ENCODE results near the gene FKBP4. TPM values are rescaled to one million over a fixed set of nuclear protein-coding genes. Genes with fewer than 3 reads are reported as not detected.
A peak's percentile ranks its signal among the peaks of the same experiment; 100 is the strongest.
"Not testable (repeated sequence)": the region's sequence is repeated elsewhere in the genome, so short reads cannot be mapped to it uniquely, and the experiment has no call there.

FKBP4 gene
- total RNA-seq, 3 donors from 2014 or later = 296 to 336 (median 319) TPM

GRCh38 chr12:2768224-2768961 lies 26.4 kb upstream of the FKBP4 start:
- H3K36me3 Mint-ChIP-seq (ENCODE audit: insufficient read depth) = no peaks in the 10 kb centered on the region
- DNase-seq (no peak), ATAC-seq (no peak)
- H3K9me3 Mint-ChIP-seq = peaks cover 3% of the 10 kb centered on the region
- H3K4me3 Mint-ChIP-seq = no peak overlapping the region
- peaks cover 1% of the 10 kb centered on the region for H3K4me1 Mint-ChIP-seq (ENCODE audit: low read depth)
- H3K27me3 Mint-ChIP-seq (ENCODE audit: low read depth) = no peaks in the 10 kb centered on the region

- DNase-seq = no peak
- Mint-ChIP-seq H3K27me3 (ENCODE audit: low read depth) (no peaks in the 10 kb centered on the region), H3K4me3 (no peak overlapping the region), H3K9me3 (peaks cover 3% of the 10 kb centered on the region), H3K4me1 (ENCODE audit: low read depth) (peaks cover 1% of the 10 kb centered on the region), H3K36me3 (ENCODE audit: insufficient read depth) (no peaks in the 10 kb centered on the region)
- no peak for ATAC-seq
Observed at GRCh38 chr12:2769866-2770533, 24.8 kb upstream of the FKBP4 start.

DNA sequence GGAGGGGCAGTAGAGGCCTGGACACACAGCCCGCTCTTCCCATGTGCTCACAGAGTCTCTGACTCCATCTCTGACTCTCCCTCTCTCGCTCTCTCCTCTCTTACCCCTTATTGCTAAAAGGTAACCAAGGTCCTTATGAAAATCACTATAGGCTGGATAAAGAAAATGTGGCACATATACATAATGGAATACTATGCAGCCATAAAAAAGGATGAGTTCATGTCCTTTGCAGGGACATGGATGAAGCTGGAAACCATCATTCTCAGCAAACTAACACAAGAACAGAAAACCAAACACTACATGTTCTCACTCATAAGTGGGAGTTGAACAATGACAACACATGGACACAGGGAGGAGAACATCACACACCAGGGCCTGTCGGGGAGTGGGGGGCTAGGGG lies 24.2 kb upstream of the FKBP4 start:
- not testable (repeated sequence) for H3K4me1 Mint-ChIP-seq (ENCODE audit: low read depth); H3K27me3 Mint-ChIP-seq (ENCODE audit: low read depth); H3K9me3 Mint-ChIP-seq; H3K36me3 Mint-ChIP-seq (ENCODE audit: insufficient read depth); ATAC-seq; DNase-seq; H3K4me3 Mint-ChIP-seq

DNA sequence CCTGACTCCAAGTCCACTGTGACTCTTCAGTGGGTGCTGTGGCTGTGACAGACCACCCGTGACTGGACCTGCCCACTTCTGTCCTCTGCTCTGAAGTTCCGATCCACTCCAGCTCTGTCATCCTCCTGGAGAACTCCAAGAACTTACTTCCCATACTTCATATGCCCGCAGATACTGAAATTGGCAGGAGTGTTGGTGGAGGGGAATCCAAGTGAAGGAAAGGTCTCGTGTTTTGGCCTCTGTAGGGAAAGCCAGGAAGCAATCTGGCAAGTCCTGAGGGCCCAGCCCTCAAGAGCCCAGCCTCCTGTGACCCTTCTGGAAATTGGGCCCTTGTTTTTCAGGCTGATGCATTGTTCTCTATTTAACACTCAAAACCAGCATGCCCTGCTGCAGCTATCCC lies 22.4 kb upstream of the FKBP4 start:
- ATAC-seq (no peak), DNase-seq (no peak)
- H3K4me1 Mint-ChIP-seq (ENCODE audit: low read depth) = peaks cover 1% of the 10 kb centered on the region
- H3K9me3 Mint-ChIP-seq = peaks cover 3% of the 10 kb centered on the region
- H3K27me3 Mint-ChIP-seq (ENCODE audit: low read depth) = peaks cover 3% of the 10 kb centered on the region
- H3K4me3 Mint-ChIP-seq = no peak overlapping the region
- no peaks in the 10 kb centered on the region for H3K36me3 Mint-ChIP-seq (ENCODE audit: insufficient read depth)

GRCh38 chr12:2773199-2773875 lies 21.4 kb upstream of the FKBP4 start:
- DNase-seq (no peak), ATAC-seq (no peak)
- peaks cover 3% of the 10 kb centered on the region for H3K9me3 Mint-ChIP-seq
- H3K27me3 Mint-ChIP-seq (ENCODE audit: low read depth) = peaks cover 3% of the 10 kb centered on the region
- no peaks in the 10 kb centered on the region for H3K36me3 Mint-ChIP-seq (ENCODE audit: insufficient read depth)
- H3K4me1 Mint-ChIP-seq (ENCODE audit: low read depth) = peaks cover 1% of the 10 kb centered on the region
- H3K4me3 Mint-ChIP-seq = no peak overlapping the region

GRCh38 chr12:2775431-2775830 lies 19.3 kb upstream of the FKBP4 start:
- Mint-ChIP-seq H3K27me3 (ENCODE audit: low read depth) (peaks cover 3% of the 10 kb centered on the region), H3K36me3 (ENCODE audit: insufficient read depth) (no peaks in the 10 kb centered on the region), H3K4me1 (ENCODE audit: low read depth) (no peaks in the 10 kb centered on the region), H3K9me3 (peaks cover 3% of the 10 kb centered on the region), H3K4me3 (no peak overlapping the region)
- DNase-seq = no peak
- ATAC-seq = no peak

DNA sequence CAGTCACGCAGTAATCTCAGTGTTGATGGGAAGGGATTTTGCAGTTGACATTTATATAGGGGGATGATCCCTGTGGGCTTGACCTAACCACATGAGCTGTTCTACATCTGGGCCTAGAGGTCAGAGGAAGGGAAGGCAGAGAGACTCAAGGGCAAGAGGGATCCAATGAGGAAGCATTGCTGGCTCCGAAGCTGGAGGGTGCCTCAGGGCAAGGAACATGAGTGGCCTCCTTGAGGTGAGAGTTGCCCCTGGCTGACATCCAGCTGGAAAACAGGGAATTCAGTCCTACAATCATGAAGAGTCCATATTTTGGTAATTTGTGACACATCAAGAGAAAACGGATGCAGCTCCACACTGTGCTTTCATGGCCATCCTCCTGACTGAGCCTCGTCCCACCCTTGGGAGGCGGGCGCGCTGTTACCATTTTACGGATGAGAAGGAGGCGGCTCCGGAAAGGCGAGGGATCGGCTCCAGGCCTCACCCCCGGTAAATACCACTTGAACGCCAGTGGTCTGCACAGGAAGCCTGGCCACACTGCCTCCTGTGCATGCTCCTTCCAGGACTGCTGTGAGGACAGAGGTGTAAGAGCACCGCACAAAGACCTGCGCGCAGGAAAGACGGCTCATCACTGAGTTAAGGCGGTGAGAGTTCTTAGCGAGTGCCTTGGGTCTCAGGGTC lies 18.5 kb upstream of the FKBP4 start:
- H3K9me3 Mint-ChIP-seq = no peaks in the 10 kb centered on the region
- ATAC-seq (no peak), DNase-seq (no peak)
- H3K4me1 Mint-ChIP-seq (ENCODE audit: low read depth) = no peaks in the 10 kb centered on the region
- no peak overlapping the region for H3K4me3 Mint-ChIP-seq
- peaks cover 3% of the 10 kb centered on the region for H3K27me3 Mint-ChIP-seq (ENCODE audit: low read depth)
- no peaks in the 10 kb centered on the region for H3K36me3 Mint-ChIP-seq (ENCODE audit: insufficient read depth)

- DNase-seq (no peak), ATAC-seq (no peak)
- Mint-ChIP-seq H3K9me3 (no peaks in the 10 kb centered on the region), H3K4me3 (no peak overlapping the region), H3K36me3 (ENCODE audit: insufficient read depth) (no peaks in the 10 kb centered on the region), H3K4me1 (ENCODE audit: low read depth) (peaks cover 6% of the 10 kb centered on the region), H3K27me3 (ENCODE audit: low read depth) (peaks cover 12% of the 10 kb centered on the region)
Observed at GRCh38 chr12:2779281-2779680, 15.5 kb upstream of the FKBP4 start.

GRCh38 chr12:2783936-2784600 lies 10.7 kb upstream of the FKBP4 start:
- peak overlapping the region; percentile 72 for H3K4me3 Mint-ChIP-seq
- H3K4me1 Mint-ChIP-seq (ENCODE audit: low read depth) = peaks cover 6% of the 10 kb centered on the region
- H3K27me3 Mint-ChIP-seq (ENCODE audit: low read depth) = peaks cover 10% of the 10 kb centered on the region
- H3K9me3 Mint-ChIP-seq = no peaks in the 10 kb centered on the region
- no peaks in the 10 kb centered on the region for H3K36me3 Mint-ChIP-seq (ENCODE audit: insufficient read depth)
- DNase-seq = peak; percentile 30
- peak; percentile 93 to 95 for ATAC-seq

GRCh38 chr12:2785017-2785416 lies 9.8 kb upstream of the FKBP4 start:
- Mint-ChIP-seq H3K36me3 (ENCODE audit: insufficient read depth) (no peaks in the 10 kb centered on the region), H3K27me3 (ENCODE audit: low read depth) (peaks cover 10% of the 10 kb centered on the region), H3K9me3 (no peaks in the 10 kb centered on the region)

GRCh38 chr12:2791089-2791488 lies 3.7 kb upstream of the FKBP4 start:
- ATAC-seq (no peak), DNase-seq (no peak)
- Mint-ChIP-seq H3K27me3 (ENCODE audit: low read depth) (no peaks in the 10 kb centered on the region), H3K4me1 (ENCODE audit: low read depth) (peaks cover 1% of the 10 kb centered on the region), H3K9me3 (no peaks in the 10 kb centered on the region), H3K36me3 (ENCODE audit: insufficient read depth) (no peaks in the 10 kb centered on the region), H3K4me3 (no peak overlapping the region)

More at GRCh38 chr12:2785017-2785416, 9.8 kb upstream of the FKBP4 start:
- no peak for DNase-seq
- H3K4me1 Mint-ChIP-seq (ENCODE audit: low read depth) = peaks cover 6% of the 10 kb centered on the region
- no peak overlapping the region for H3K4me3 Mint-ChIP-seq
- no peak for ATAC-seq

GRCh38 chr12:2792671-2793500 lies 1.9 kb upstream of the FKBP4 start:
- H3K4me3 Mint-ChIP-seq = peak overlapping the region; percentile 80
- no peaks in the 10 kb centered on the region for H3K27me3 Mint-ChIP-seq (ENCODE audit: low read depth)
- ATAC-seq (no peak), DNase-seq (no peak)
- H3K36me3 Mint-ChIP-seq (ENCODE audit: insufficient read depth) = peaks cover 8% of the 10 kb centered on the region
- H3K4me1 Mint-ChIP-seq (ENCODE audit: low read depth) = peaks cover 16% of the 10 kb centered on the region
- no peaks in the 10 kb centered on the region for H3K9me3 Mint-ChIP-seq

GRCh38 chr12:2793561-2793960 lies 1.2 kb upstream of the FKBP4 start:
- Mint-ChIP-seq H3K36me3 (ENCODE audit: insufficient read depth) (peaks cover 13% of the 10 kb centered on the region), H3K9me3 (no peaks in the 10 kb centered on the region), H3K4me3 (peak overlapping the region; percentile 80), H3K4me1 (ENCODE audit: low read depth) (peaks cover 16% of the 10 kb centered on the region), H3K27me3 (ENCODE audit: low read depth) (no peaks in the 10 kb centered on the region)
- no peak for ATAC-seq
- DNase-seq = no peak
